MM.1S (cell line): ENCODE measurements around the gene NUDT8.
"Not testable (repeated sequence)": the region's sequence is repeated elsewhere in the genome, so short reads cannot be mapped to it uniquely, and the experiment has no call there.

Source experiments
- DNase-seq: peaks from one replicate; pipeline ENCODE4 v3.0.0-alpha.2; 2015
- H2AFZ ChIP-seq: fragments of 300-600 bp; sonication (generic); 2 replicates; pipeline ENCODE4 v1.6.0; 2016; ENCODE audit warnings: antibody characterized with exemption, low read length
- H3F3A ChIP-seq: fragments of 300-600 bp; sonication (generic); 2 replicates; pipeline ENCODE4 v1.6.1; 2016; ENCODE audit warnings: mild to moderate bottlenecking, antibody characterized with exemption, low read length, moderate library complexity, mixed read lengths; ENCODE audit not compliant: insufficient read depth
- H3K27ac ChIP-seq: fragments of 300-600 bp; sonication (generic); 2 replicates; pipeline ENCODE4 v1.5.1; 2016; ENCODE audit warnings: mild to moderate bottlenecking, low read length
- H3K27me3 ChIP-seq: fragments of 300-600 bp; sonication (generic); replicated peaks from 2 replicates; pipeline ENCODE4 v1.6.0; 2016; ENCODE audit warnings: low read length; ENCODE audit not compliant: insufficient read depth
- H3K36me3 ChIP-seq: fragments of 300-600 bp; sonication (generic); replicated peaks from 2 replicates; pipeline ENCODE4 v1.6.1; 2016; ENCODE audit warnings: mild to moderate bottlenecking, low read length, mixed read lengths; ENCODE audit not compliant: insufficient read depth
- H3K4me1 ChIP-seq: fragments of 300-600 bp; sonication (generic); 2 replicates; pipeline ENCODE4 v1.6.1; 2016; ENCODE audit warnings: low read length, mixed read lengths
- H3K4me2 ChIP-seq: fragments of 300-600 bp; sonication (generic); 2 replicates; pipeline ENCODE4 v1.6.0; 2016; ENCODE audit warnings: low read depth, low read length
- H3K4me3 ChIP-seq: fragments of 300-600 bp; sonication (generic); 2 replicates; pipeline ENCODE4 v1.5.1; 2016; ENCODE audit warnings: low read length, mixed read lengths
- H3K79me2 ChIP-seq: fragments of 300-600 bp; sonication (generic); 2 replicates; pipeline ENCODE4 v1.6.1; 2016; ENCODE audit warnings: mixed run types, low read length, mixed read lengths
- H3K9ac ChIP-seq: fragments of 300-600 bp; sonication (generic); 2 replicates; pipeline ENCODE4 v1.6.1; 2016; ENCODE audit warnings: low read length, mixed read lengths
- H3K9me2 ChIP-seq: fragments of 300-600 bp; sonication (generic); replicated peaks from 2 replicates; pipeline ENCODE4 v1.6.1; 2016; ENCODE audit warnings: mild to moderate bottlenecking, low read length, mixed read lengths; ENCODE audit not compliant: insufficient read depth
- H3K9me3 ChIP-seq: fragments of 300-600 bp; sonication (generic); replicated peaks from 2 replicates; pipeline ENCODE4 v1.6.1; 2016; ENCODE audit warnings: mild to moderate bottlenecking, low read length, mixed read lengths; ENCODE audit not compliant: insufficient read depth
- H4K20me1 ChIP-seq: fragments of 300-600 bp; sonication (generic); 2 replicates; pipeline ENCODE4 v1.6.1; 2016; ENCODE audit warnings: mild to moderate bottlenecking, low read length, moderate library complexity, mixed read lengths; ENCODE audit not compliant: insufficient read depth
- CTCF ChIP-seq: fragments of 300-600 bp; sonication (generic); IDR thresholded peaks from 2 replicates; pipeline ENCODE4 v1.5.1; 2016; ENCODE audit warnings: antibody characterized with exemption, low read length, mixed read lengths
- EZH2 ChIP-seq: fragments of 300-600 bp; sonication (generic); optimal IDR thresholded peaks from 2 replicates; pipeline ENCODE3; 2017; ENCODE audit warnings: low read depth, mild to moderate bottlenecking, antibody characterized with exemption, low read length, mixed read lengths
- EZH2phosphoT487 ChIP-seq: fragments of 300-600 bp; sonication (generic); IDR thresholded peaks from 2 replicates; pipeline ENCODE4 v1.6.1; 2018; ENCODE audit warnings: antibody characterized with exemption, low read length

Gene NUDT8

GRCh38 chr11:67604815-67605214 is 24.9 kb downstream of the NUDT8 start:
- no peaks in the 10 kb centered on the region for H4K20me1 ChIP-seq
- H3K4me3 ChIP-seq = no peak overlapping the region
- no peaks in the 10 kb centered on the region for H3K9me3 ChIP-seq
- H3K79me2 ChIP-seq = peaks cover 28% of the 10 kb centered on the region
- no peak overlapping the region for H3K9ac ChIP-seq
- DNase-seq = no peak
- H3K4me1 ChIP-seq = peaks cover 18% of the 10 kb centered on the region
- no peak overlapping the region for H3K4me2 ChIP-seq
- H3K36me3 ChIP-seq = no peaks in the 10 kb centered on the region; the same call in 1 of the 2 replicates
- no peak for TF ChIP-seq CTCF
- no peak for TF ChIP-seq EZH2
- TF ChIP-seq EZH2phosphoT487 = no peak
- H2AFZ ChIP-seq = no peak overlapping the region
- no peaks in the 10 kb centered on the region for H3K9me2 ChIP-seq
- no peak overlapping the region for H3K27ac ChIP-seq
- H3K27me3 ChIP-seq = no peaks in the 10 kb centered on the region
- peaks cover 10% of the 10 kb centered on the region; the same call in 1 of the 2 replicates for H3F3A ChIP-seq

- H3K9me2 ChIP-seq, H3K27ac ChIP-seq, H4K20me1 ChIP-seq, H3K27me3 ChIP-seq, H3K9me3 ChIP-seq, H3K9ac ChIP-seq, DNase-seq, H3K4me2 ChIP-seq, H3K36me3 ChIP-seq, H2AFZ ChIP-seq, H3F3A ChIP-seq, H3K4me3 ChIP-seq: not testable (repeated sequence)
- Histone ChIP-seq H3K4me1 (peaks cover 22% of the 10 kb centered on the region), H3K79me2 (peaks cover 23% of the 10 kb centered on the region)
These were observed 25.6 kb downstream of the NUDT8 start for GRCh38 chr11:67604119-67604518.

- Histone ChIP-seq H3K36me3 (no peaks in the 10 kb centered on the region), H3K9me3 (no peaks in the 10 kb centered on the region), H2AFZ (peak overlapping the region; percentile 74), H3K9ac (no peak overlapping the region), H3K9me2 (no peaks in the 10 kb centered on the region), H3K4me2 (peak overlapping the region; percentile 90), H3F3A (peaks cover 6% of the 10 kb centered on the region), H3K4me1 (peaks cover 22% of the 10 kb centered on the region), H3K27me3 (no peaks in the 10 kb centered on the region), H3K4me3 (peak overlapping the region; percentile 25), H4K20me1 (no peaks in the 10 kb centered on the region), H3K79me2 (no peaks in the 10 kb centered on the region), H3K27ac (peak overlapping the region; percentile 70; the same call in 1 of the 2 replicates)
- DNase-seq = no peak
- no peak for TF ChIP-seq EZH2
- no peak for TF ChIP-seq CTCF
- TF ChIP-seq EZH2phosphoT487 = no peak
These were observed 28.6 kb downstream of the NUDT8 start for GRCh38 chr11:67601098-67601497.

GRCh38 chr11:67600324-67601029 is 29.3 kb downstream of the NUDT8 start:
- H3K27me3 ChIP-seq = no peaks in the 10 kb centered on the region
- H3K4me2 ChIP-seq = peak overlapping the region; percentile 90
- peaks cover 4% of the 10 kb centered on the region; the same call in 1 of the 2 replicates for H3F3A ChIP-seq
- H3K9me2 ChIP-seq = no peaks in the 10 kb centered on the region
- peak overlapping the region; percentile 70; the same call in 1 of the 2 replicates for H3K27ac ChIP-seq
- H2AFZ ChIP-seq = peak overlapping the region; percentile 74
- H3K4me3 ChIP-seq = peak overlapping the region; percentile 25
- H3K9ac ChIP-seq = peak overlapping the region; percentile 41; the same call in 1 of the 2 replicates
- DNase-seq = peak; percentile 72
- TF ChIP-seq EZH2 = no peak
- TF ChIP-seq CTCF = no peak
- TF ChIP-seq EZH2phosphoT487 = no peak
- no peaks in the 10 kb centered on the region for H4K20me1 ChIP-seq
- peaks cover 22% of the 10 kb centered on the region for H3K4me1 ChIP-seq
- H3K36me3 ChIP-seq = no peaks in the 10 kb centered on the region
- no peaks in the 10 kb centered on the region for H3K9me3 ChIP-seq
- H3K79me2 ChIP-seq = no peaks in the 10 kb centered on the region
